Neural progenitor cell (in vitro differentiated cells): ENCODE data around the gene XPO1.

ENCODE experiments used
- CTCF ChIP-seq: fragments of 200-600 bp; sonication (generic); IDR thresholded peaks from 2 replicates; pipeline ENCODE4 v1.5.1; 2017; ENCODE audit warnings: antibody characterized with exemption, mild to moderate bottlenecking
- EZH2 ChIP-seq: fragments of 200-600 bp; sonication (generic); IDR thresholded peaks from 2 replicates; pipeline ENCODE4 v1.6.1; 2017; ENCODE audit warnings: antibody characterized with exemption, mild to moderate bottlenecking, moderate library complexity
- EZH2phosphoT487 ChIP-seq: fragments of 200-600 bp; sonication (generic); IDR thresholded peaks from 2 replicates; pipeline ENCODE4 v1.6.1; 2017; ENCODE audit warnings: antibody characterized with exemption

DNA sequence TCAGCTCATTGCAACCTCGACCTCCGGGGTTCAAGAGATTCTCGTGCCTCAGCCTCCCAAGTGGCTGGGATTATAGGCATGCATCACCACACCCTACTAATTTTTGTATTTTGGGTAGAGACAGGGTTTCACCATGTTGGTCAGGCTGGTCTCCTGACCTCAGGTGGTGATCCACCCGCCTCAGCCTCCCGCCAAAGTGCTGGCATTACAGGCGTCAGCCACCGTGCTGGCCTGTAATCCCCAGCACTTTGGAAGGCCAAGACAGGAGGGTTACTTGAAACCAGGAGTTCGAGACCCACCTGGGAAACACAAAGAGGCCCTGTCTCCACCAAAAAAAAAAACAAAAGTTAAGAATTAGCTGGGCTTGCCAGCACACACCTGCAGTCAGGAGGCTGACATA, 85.8 kb downstream of the XPO1 start:
- TF ChIP-seq CTCF, result no peak
- no peak for TF ChIP-seq EZH2
- no peak for TF ChIP-seq EZH2phosphoT487
